Neural progenitor cell (in vitro differentiated cells): ENCODE data around the gene TMED7. TPM values are rescaled to one million over a fixed set of nuclear protein-coding genes. Genes with fewer than 3 reads are reported as not detected.

Source experiments
- DNase-seq: peaks from one replicate; pipeline ENCODE4 v3.0.0-alpha.2; 2016; ENCODE audit warnings: low spot score
- H2AFZ ChIP-seq: fragments of 200-600 bp; sonication (generic); replicated peaks from 2 replicates; pipeline ENCODE4 v1.6.1; 2016; ENCODE audit warnings: antibody characterized with exemption
- H3F3A ChIP-seq: fragments of 200-600 bp; sonication (generic); 2 replicates; pipeline ENCODE4 v1.6.1; 2016; ENCODE audit warnings: antibody characterized with exemption, low read depth
- H3K27ac ChIP-seq: fragments of 200-600 bp; sonication (generic); 2 replicates; pipeline ENCODE4 v1.5.1; 2016; ENCODE audit warnings: mild to moderate bottlenecking
- H3K27me3 ChIP-seq: fragments of 200-600 bp; sonication (generic); 2 replicates; pipeline ENCODE4 v1.6.1; 2016; ENCODE audit warnings: mild to moderate bottlenecking, moderate library complexity
- H3K36me3 ChIP-seq: fragments of 200-600 bp; sonication (generic); 2 replicates; pipeline ENCODE4 v1.5.1; 2016
- H3K4me1 ChIP-seq: fragments of 200-600 bp; sonication (generic); 2 replicates; pipeline ENCODE4 v1.6.1; 2016; ENCODE audit warnings: mixed run types
- H3K4me2 ChIP-seq: fragments of 200-600 bp; sonication (generic); 2 replicates; pipeline ENCODE4 v1.6.1; 2016
- H3K4me3 ChIP-seq: fragments of 200-600 bp; sonication (generic); 2 replicates; pipeline ENCODE4 v1.5.1; 2016
- H3K79me2 ChIP-seq: fragments of 200-600 bp; sonication (generic); 2 replicates; pipeline ENCODE4 v1.6.1; 2016; ENCODE audit warnings: low read depth
- H3K9ac ChIP-seq: fragments of 200-600 bp; sonication (generic); 2 replicates; pipeline ENCODE4 v1.6.1; 2016
- H3K9me3 ChIP-seq: fragments of 200-600 bp; sonication (generic); 2 replicates; pipeline ENCODE4 v1.5.1; 2016; ENCODE audit warnings: low read depth
- H4K20me1 ChIP-seq: fragments of 200-600 bp; sonication (generic); 2 replicates; pipeline ENCODE4 v1.6.1; 2016; ENCODE audit warnings: low read depth
- H3K27ac Mint-ChIP-seq: 3 replicates; pipeline ENCODE4 v1.8.0; 2021; ENCODE audit warnings: mixed read lengths
- H3K27me3 Mint-ChIP-seq: 2 replicates; pipeline ENCODE4 v1.8.0; 2022; ENCODE audit warnings: low read depth, mild to moderate bottlenecking, inconsistent platforms, moderate library complexity, mixed read lengths; ENCODE audit not compliant: insufficient read depth
- H3K36me3 Mint-ChIP-seq: 3 replicates; pipeline ENCODE4 v1.8.0; 2021; ENCODE audit warnings: mixed read lengths
- H3K4me1 Mint-ChIP-seq: 3 replicates; pipeline ENCODE4 v1.8.0; 2021; ENCODE audit warnings: mixed read lengths
- H3K4me3 Mint-ChIP-seq: 3 replicates; pipeline ENCODE4 v1.8.0; 2021; ENCODE audit warnings: mild to moderate bottlenecking, moderate library complexity, mixed read lengths
- H3K9me3 Mint-ChIP-seq: 3 replicates; pipeline ENCODE4 v1.8.0; 2020; ENCODE audit warnings: mixed read lengths
- EZH2 ChIP-seq: fragments of 200-600 bp; sonication (generic); IDR thresholded peaks from 2 replicates; pipeline ENCODE4 v1.6.1; 2017; ENCODE audit warnings: antibody characterized with exemption, mild to moderate bottlenecking, moderate library complexity
- EZH2phosphoT487 ChIP-seq: fragments of 200-600 bp; sonication (generic); IDR thresholded peaks from 2 replicates; pipeline ENCODE4 v1.6.1; 2017; ENCODE audit warnings: antibody characterized with exemption
- total RNA-seq: library from RNA; depleted of rRNA; stranded (reverse); fragments of >200 nt; gene quantifications from 2 replicates; pipeline ENCODE4 v1.2.3, GENCODE V29; 2015; ENCODE audit warnings: low replicate concordance
- TF ChIP-seq, protein P1 (sequence below): fragments of 200-600 bp; sonication (generic); IDR thresholded peaks from 2 replicates; pipeline ENCODE4 v1.5.1; 2017; ENCODE audit warnings: antibody characterized with exemption, mild to moderate bottlenecking

Gene TMED7
- total RNA-seq, 1 donor from 2014 or later: 112 TPM

DNA sequence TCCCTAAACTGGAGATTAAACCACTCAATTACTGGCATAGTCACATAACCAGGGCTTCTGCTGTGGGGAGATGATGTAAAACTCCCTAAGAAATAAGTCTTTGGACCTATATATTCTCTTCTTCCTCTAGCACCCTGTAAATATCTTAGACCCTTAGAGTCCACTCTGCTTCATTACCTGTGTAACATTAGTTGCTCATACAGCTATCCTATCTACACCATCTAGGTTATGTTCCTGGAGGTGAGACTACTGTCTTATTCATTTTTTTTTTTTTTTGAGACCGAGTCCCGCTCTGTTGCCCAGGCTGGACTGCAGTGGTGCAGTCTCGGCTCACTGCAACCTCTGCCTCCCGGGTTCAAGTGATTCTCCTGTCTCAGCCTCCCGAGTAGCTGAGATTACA lies 14.0 kb downstream of the TMED7 start:
- DNase-seq: no peak
- no peaks in the 10 kb centered on the region for H4K20me1 ChIP-seq
- peaks cover 2% of the 10 kb centered on the region for H3K27me3 Mint-ChIP-seq
- H3K27me3 ChIP-seq: no peaks in the 10 kb centered on the region
- no peaks in the 10 kb centered on the region for H3K9me3 Mint-ChIP-seq
- H3K4me3 Mint-ChIP-seq: no peak overlapping the region
- H3K36me3 Mint-ChIP-seq: peaks cover 6% of the 10 kb centered on the region
- no peak overlapping the region for H2AFZ ChIP-seq
- no peak overlapping the region for H3K4me3 ChIP-seq
- no peaks in the 10 kb centered on the region for H3F3A ChIP-seq
- H3K27ac Mint-ChIP-seq: no peak overlapping the region
- peaks cover 18% of the 10 kb centered on the region for H3K36me3 ChIP-seq
- no peak overlapping the region for H3K4me2 ChIP-seq
- no peak overlapping the region for H3K27ac ChIP-seq
- H3K9me3 ChIP-seq: no peaks in the 10 kb centered on the region
- no peaks in the 10 kb centered on the region for H3K79me2 ChIP-seq
- no peak for TF ChIP-seq EZH2
- TF ChIP-seq, protein P1, sequence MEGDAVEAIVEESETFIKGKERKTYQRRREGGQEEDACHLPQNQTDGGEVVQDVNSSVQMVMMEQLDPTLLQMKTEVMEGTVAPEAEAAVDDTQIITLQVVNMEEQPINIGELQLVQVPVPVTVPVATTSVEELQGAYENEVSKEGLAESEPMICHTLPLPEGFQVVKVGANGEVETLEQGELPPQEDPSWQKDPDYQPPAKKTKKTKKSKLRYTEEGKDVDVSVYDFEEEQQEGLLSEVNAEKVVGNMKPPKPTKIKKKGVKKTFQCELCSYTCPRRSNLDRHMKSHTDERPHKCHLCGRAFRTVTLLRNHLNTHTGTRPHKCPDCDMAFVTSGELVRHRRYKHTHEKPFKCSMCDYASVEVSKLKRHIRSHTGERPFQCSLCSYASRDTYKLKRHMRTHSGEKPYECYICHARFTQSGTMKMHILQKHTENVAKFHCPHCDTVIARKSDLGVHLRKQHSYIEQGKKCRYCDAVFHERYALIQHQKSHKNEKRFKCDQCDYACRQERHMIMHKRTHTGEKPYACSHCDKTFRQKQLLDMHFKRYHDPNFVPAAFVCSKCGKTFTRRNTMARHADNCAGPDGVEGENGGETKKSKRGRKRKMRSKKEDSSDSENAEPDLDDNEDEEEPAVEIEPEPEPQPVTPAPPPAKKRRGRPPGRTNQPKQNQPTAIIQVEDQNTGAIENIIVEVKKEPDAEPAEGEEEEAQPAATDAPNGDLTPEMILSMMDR: no peak
- TF ChIP-seq EZH2phosphoT487: no peak
- H3K4me1 Mint-ChIP-seq: no peaks in the 10 kb centered on the region
- H3K4me1 ChIP-seq: no peaks in the 10 kb centered on the region
- no peak overlapping the region for H3K9ac ChIP-seq

- DNase-seq: no peak
- Histone ChIP-seq H3K4me1 (peaks cover 2% of the 10 kb centered on the region), H3K27ac (no peak overlapping the region), H3K27me3 (no peaks in the 10 kb centered on the region), H2AFZ (no peak overlapping the region), H4K20me1 (peaks cover 2% of the 10 kb centered on the region), H3K4me2 (no peak overlapping the region), H3K9me3 (no peaks in the 10 kb centered on the region), H3F3A (peaks cover 6% of the 10 kb centered on the region), H3K79me2 (no peaks in the 10 kb centered on the region), H3K4me3 (no peak overlapping the region), H3K9ac (no peak overlapping the region), H3K36me3 (peaks cover 3% of the 10 kb centered on the region)
- Mint-ChIP-seq H3K27ac (no peak overlapping the region), H3K27me3 (peaks cover 2% of the 10 kb centered on the region), H3K9me3 (peaks cover 6% of the 10 kb centered on the region), H3K4me1 (peaks cover 1% of the 10 kb centered on the region), H3K36me3 (peaks cover 23% of the 10 kb centered on the region), H3K4me3 (no peak overlapping the region)
- TF ChIP-seq, protein P1: no peak
- TF ChIP-seq EZH2 (no peak), EZH2phosphoT487 (no peak)
Measured at GRCh38 chr5:115607935-115608334, 17.9 kb downstream of the TMED7 start.

DNA sequence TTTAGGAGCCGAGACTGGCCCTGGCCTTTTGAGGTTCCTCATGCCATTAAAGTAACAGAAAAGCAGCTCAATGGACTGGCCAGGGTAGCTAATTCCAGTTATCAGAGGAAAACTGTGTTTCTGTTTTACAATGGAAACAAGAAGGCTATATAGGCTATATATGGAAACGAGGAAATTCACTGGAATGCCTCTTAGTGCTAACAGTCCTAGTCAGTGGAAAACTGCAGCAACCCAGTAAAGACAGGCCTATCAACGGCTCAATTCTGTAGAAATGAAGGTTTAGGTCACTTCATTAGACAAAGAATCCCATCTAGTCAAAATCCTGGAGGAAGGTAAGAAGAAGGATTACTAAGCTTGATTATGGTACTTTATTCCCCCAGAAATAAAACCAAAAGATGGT lies 20.4 kb downstream of the TMED7 start:
- Histone ChIP-seq H3K4me2 (no peak overlapping the region), H3K4me1 (peaks cover 20% of the 10 kb centered on the region), H3F3A (peaks cover 16% of the 10 kb centered on the region), H3K9ac (no peak overlapping the region), H3K9me3 (no peaks in the 10 kb centered on the region), H3K4me3 (no peak overlapping the region), H4K20me1 (peaks cover 3% of the 10 kb centered on the region), H3K27ac (no peak overlapping the region), H3K27me3 (no peaks in the 10 kb centered on the region), H3K36me3 (peaks cover 3% of the 10 kb centered on the region), H3K79me2 (no peaks in the 10 kb centered on the region), H2AFZ (no peak overlapping the region)
- Mint-ChIP-seq H3K27ac (no peak overlapping the region), H3K4me3 (no peak overlapping the region), H3K27me3 (no peaks in the 10 kb centered on the region), H3K9me3 (peaks cover 8% of the 10 kb centered on the region), H3K4me1 (peaks cover 8% of the 10 kb centered on the region), H3K36me3 (peaks cover 25% of the 10 kb centered on the region)
- DNase-seq: no peak
- TF ChIP-seq, protein P1: no peak
- TF ChIP-seq EZH2: no peak
- TF ChIP-seq EZH2phosphoT487: no peak
